Osteoblast (primary cell): ENCODE measurements around the gene ST6GALNAC3. TPM values are rescaled to one million over a fixed set of nuclear protein-coding genes. Genes with fewer than 3 reads are reported as not detected.
A peak's percentile ranks its signal among the peaks of the same experiment; 100 is the strongest.

Source experiments
- DNase-seq: peaks from one replicate; pipeline ENCODE4 v3.0.0; 2011; ENCODE audit warnings: low spot score, mixed read lengths; ENCODE audit not compliant: insufficient read length; ENCODE audit errors: missing footprints
- H2AFZ ChIP-seq: 2 replicates; pipeline ENCODE4 v1.6.0; 2011; ENCODE audit warnings: mild to moderate bottlenecking, low read length
- H3K27ac ChIP-seq: 2 replicates; pipeline ENCODE4 v1.5.1; 2011; ENCODE audit warnings: mild to moderate bottlenecking, low read depth, low read length, moderate library complexity
- H3K27me3 ChIP-seq: 2 replicates; pipeline ENCODE4 v1.6.0; 2012; ENCODE audit warnings: mild to moderate bottlenecking, control low read depth, inconsistent platforms, low read length, moderate library complexity; ENCODE audit not compliant: insufficient read depth
- H3K36me3 ChIP-seq: 2 replicates; pipeline ENCODE4 v1.5.1; 2011; ENCODE audit warnings: mild to moderate bottlenecking, low read length, control low read depth, moderate library complexity; ENCODE audit not compliant: insufficient read depth
- H3K4me1 ChIP-seq: 2 replicates; pipeline ENCODE4 v1.5.1; 2011; ENCODE audit warnings: mild to moderate bottlenecking, low read length, control low read depth, moderate library complexity; ENCODE audit not compliant: insufficient read depth
- H3K4me2 ChIP-seq: 2 replicates; pipeline ENCODE4 v1.6.0; 2011; ENCODE audit warnings: mild to moderate bottlenecking, low read length; ENCODE audit not compliant: insufficient read depth
- H3K4me3 ChIP-seq: fragments of 200-600 bp; sonication (generic); 3 replicates; pipeline ENCODE4 v1.5.1; 2012; ENCODE audit warnings: mild to moderate bottlenecking, low read length, inconsistent platforms; ENCODE audit not compliant: insufficient read depth
- H3K79me2 ChIP-seq: 2 replicates; pipeline ENCODE4 v1.6.0; 2012; ENCODE audit warnings: mild to moderate bottlenecking, low read length, control low read depth, inconsistent platforms; ENCODE audit not compliant: insufficient read depth
- H3K9me3 ChIP-seq: 2 replicates; pipeline ENCODE4 v1.5.1; 2011; ENCODE audit warnings: low read depth, low read length, control low read depth
- H4K20me1 ChIP-seq: 2 replicates; pipeline ENCODE4 v1.6.0; 2012; ENCODE audit warnings: mild to moderate bottlenecking, low read length, control low read depth; ENCODE audit not compliant: insufficient read depth
- CTCF ChIP-seq: IDR thresholded peaks from 2 replicates; pipeline ENCODE4 v1.5.1; 2011; ENCODE audit warnings: mild to moderate bottlenecking, low read depth, low read length, moderate library complexity; ENCODE audit errors: extremely low read depth
- total RNA-seq: library from RNA; depleted of rRNA; stranded (reverse); fragments of >200 nt; gene quantifications from 2 replicates; pipeline ENCODE4 v1.2.3, GENCODE V29; 2012

Gene ST6GALNAC3
- total RNA-seq, 1 donor = not detected

- TF ChIP-seq CTCF = no peak
- Histone ChIP-seq H3K4me3 (no peak overlapping the region), H3K36me3 (no peaks in the 10 kb centered on the region), H3K4me1 (no peaks in the 10 kb centered on the region), H3K79me2 (no peaks in the 10 kb centered on the region), H2AFZ (no peak overlapping the region), H3K27ac (no peak overlapping the region), H3K9me3 (peaks cover 2% of the 10 kb centered on the region), H3K27me3 (no peaks in the 10 kb centered on the region), H4K20me1 (no peaks in the 10 kb centered on the region), H3K4me2 (no peak overlapping the region)
- DNase-seq = no peak
Observed at GRCh38 chr1:76611770-76612445, 537.4 kb downstream of the ST6GALNAC3 start.

- H3K4me2 ChIP-seq = no peak overlapping the region
- H3K27ac ChIP-seq = no peak overlapping the region
- no peaks in the 10 kb centered on the region for H3K4me1 ChIP-seq
- H3K4me3 ChIP-seq = no peak overlapping the region
- no peak for DNase-seq
- no peak overlapping the region for H2AFZ ChIP-seq
- no peaks in the 10 kb centered on the region for H3K36me3 ChIP-seq
- H3K9me3 ChIP-seq = peaks cover 2% of the 10 kb centered on the region
- H3K79me2 ChIP-seq = no peaks in the 10 kb centered on the region
- H3K27me3 ChIP-seq = no peaks in the 10 kb centered on the region
- H4K20me1 ChIP-seq = no peaks in the 10 kb centered on the region
- no peak for TF ChIP-seq CTCF
Observed at GRCh38 chr1:76613886-76614285, 539.3 kb downstream of the ST6GALNAC3 start.

GRCh38 chr1:76615253-76616035 lies 540.9 kb downstream of the ST6GALNAC3 start:
- Histone ChIP-seq H3K27ac (no peak overlapping the region), H3K79me2 (no peaks in the 10 kb centered on the region), H3K4me2 (no peak overlapping the region), H2AFZ (no peak overlapping the region), H3K4me3 (no peak overlapping the region), H3K36me3 (no peaks in the 10 kb centered on the region), H3K9me3 (peaks cover 2% of the 10 kb centered on the region), H3K27me3 (no peaks in the 10 kb centered on the region), H3K4me1 (no peaks in the 10 kb centered on the region), H4K20me1 (no peaks in the 10 kb centered on the region)
- no peak for TF ChIP-seq CTCF
- peak; percentile 14 for DNase-seq

- Histone ChIP-seq H3K27me3 (no peaks in the 10 kb centered on the region), H3K4me2 (no peak overlapping the region), H3K9me3 (no peaks in the 10 kb centered on the region), H3K4me1 (no peaks in the 10 kb centered on the region), H4K20me1 (no peaks in the 10 kb centered on the region), H3K4me3 (no peak overlapping the region), H3K36me3 (no peaks in the 10 kb centered on the region), H2AFZ (no peak overlapping the region), H3K27ac (no peak overlapping the region), H3K79me2 (no peaks in the 10 kb centered on the region)
- no peak for TF ChIP-seq CTCF
- DNase-seq = no peak
Observed at GRCh38 chr1:76620371-76620770, 545.8 kb downstream of the ST6GALNAC3 start.
